CD1c-positive myeloid dendritic cell (primary cell): ENCODE measurements around the gene PSD4.

Experiments used
- DNase-seq: peaks from one replicate; pipeline ENCODE4 v3.0.0-alpha.2; 2016; ENCODE audit errors: extremely low spot score

The PSD4 gene

DNA sequence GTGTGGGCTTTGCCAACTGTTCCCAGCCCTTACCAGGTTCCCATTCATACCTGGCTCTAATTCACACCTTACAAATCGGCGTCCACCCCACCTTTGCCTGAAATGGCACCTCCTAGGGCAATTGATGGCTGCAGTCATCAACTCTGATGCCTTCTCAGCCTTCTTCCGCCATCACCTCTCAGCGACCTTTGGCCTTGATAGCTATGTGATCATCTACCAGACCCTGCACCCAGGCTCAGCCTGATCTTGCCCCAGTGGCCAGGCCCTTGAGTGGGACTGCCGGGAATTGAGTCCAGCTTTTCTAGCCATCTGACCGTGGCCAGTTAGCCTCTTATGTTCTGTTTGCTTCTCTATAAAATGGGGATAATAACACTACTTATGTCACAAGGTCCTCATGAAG is 32.5 kb downstream of the PSD4 start:
- no peak for DNase-seq

DNA sequence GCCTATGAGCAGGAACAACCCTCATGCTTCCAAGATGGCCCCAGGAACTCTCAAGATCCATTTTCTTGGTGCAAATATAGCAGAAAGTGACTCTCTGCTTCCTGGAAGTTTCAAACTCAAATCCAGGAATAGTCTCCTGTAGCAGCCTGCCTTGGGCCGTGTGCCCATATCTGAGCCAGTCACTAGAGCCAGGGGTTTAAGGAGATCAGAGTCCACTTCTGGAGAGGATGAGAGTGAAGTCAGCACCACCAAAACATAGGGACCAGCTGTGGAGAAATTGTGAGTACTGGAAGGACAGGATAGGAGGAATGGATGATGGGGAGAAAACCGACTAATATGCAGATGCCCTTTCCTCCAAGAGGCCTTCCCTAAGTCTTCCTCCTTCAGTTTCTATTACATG is 33.2 kb downstream of the PSD4 start:
- no peak for DNase-seq

DNA sequence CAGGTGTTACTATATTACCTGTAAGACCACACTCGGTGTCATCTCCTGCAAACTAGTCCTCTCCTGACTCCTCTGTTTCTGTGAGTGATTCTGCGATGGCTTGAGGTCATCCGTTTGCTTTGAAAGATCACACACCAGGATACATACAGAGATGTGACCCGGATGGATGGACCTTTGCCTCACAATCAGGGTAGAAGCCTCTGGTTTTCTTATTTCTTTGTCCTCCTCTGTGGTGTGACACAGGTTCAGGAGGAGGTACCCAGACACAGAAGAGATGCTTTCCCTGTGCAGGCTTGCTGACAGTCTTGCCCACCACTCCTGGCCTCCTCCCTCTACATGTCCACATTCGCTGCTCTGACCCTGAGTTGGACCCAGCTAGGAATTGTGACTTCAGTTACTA is 34.6 kb downstream of the PSD4 start:
- no peak for DNase-seq

DNA sequence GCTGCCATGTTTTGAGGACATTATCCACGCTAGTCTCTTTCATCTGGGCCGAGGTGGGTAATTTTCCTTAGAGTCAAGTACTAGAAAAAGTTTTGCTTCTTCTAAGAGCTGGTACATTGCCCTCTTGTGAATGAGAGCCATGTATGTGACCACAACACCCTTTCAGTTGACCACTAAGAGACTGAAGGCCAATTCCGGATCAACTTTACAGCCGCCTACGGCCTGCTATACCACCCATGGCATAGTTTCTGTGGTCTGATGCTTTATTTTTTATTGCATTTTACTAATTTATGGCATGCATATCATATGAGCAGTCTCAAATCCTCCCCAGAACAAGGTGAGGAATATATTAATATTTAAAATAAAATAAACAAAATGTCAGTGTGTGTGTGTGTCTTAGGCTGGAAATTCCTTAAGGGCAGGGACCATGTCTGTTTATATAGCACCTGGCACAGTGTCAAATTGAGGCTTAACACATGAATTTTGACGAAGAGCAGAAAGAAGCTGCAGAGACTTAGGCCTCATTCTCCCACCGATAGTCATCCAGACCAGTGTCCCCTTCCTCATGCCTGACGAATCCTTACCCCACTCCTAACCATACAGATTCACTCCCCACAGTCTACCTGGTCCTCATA is 35.4 kb downstream of the PSD4 start:
- no peak for DNase-seq

DNA sequence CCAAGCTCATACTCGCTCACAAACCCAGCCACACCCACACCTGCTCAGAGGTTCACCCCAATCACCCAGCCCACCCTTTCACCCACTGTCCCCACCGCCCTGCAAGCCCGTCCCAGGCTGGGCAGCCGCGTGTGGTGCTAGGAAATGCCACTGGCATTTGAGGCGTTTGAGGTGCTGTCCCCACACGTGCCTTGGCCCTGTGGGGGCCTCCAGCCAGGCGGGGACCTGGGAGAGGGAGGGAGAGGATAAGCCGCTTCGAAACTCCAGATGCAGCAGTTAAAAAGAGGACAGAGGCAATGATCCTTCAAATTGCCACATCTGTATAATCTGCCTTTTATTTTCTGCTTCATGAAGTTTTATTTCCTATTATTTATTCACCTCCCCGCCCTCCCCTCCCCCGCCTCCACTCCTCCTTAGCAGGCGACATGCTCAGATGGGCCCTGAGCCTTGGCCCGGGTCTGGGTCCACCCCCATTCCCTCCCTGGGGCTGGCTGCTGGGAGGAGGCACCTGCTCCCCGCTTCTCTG is 35.9 kb downstream of the PSD4 start:
- DNase-seq: no peak

DNA sequence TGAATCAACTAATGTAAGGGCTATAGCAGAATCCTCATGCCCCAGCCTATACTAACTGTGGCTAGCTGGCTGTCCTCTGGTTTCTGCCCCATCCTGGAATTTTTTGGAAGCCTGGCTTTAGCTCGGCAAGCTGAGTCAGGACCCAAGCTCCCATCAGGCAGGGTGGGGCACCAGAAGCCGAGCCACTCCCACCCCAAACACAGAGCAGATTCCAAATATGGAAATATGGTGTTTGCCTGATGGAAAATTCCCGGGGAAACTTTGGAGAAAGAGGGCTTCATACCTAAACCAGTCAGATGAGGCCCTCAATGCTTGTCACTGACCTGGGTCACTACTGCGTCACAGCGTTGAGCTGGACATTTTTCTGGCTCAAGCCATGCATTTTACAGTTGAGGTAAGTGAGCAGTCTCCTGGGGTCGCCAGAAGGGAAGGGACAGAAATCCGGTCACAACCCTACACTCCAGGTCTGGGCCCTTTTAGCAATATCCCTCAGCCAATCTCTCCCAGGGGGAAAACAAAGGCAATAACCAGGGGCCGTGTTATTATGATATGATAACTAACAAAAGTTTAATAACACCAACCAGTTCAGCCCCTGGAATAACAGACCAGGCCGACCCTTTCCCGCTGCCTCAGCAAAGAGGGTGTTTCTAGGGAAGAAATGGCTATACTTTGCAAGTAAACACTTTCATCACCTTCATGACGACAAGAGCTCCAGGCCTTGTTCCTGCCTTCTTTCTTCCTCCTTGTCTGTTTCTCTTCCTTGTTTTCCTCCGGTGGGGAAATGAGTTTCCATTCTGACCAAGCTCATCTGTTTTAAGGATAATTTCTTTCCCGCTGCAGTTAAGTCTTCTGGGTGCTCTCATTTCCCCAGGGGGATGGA is 37.7 kb downstream of the PSD4 start:
- peak; percentile 71 for DNase-seq

DNA sequence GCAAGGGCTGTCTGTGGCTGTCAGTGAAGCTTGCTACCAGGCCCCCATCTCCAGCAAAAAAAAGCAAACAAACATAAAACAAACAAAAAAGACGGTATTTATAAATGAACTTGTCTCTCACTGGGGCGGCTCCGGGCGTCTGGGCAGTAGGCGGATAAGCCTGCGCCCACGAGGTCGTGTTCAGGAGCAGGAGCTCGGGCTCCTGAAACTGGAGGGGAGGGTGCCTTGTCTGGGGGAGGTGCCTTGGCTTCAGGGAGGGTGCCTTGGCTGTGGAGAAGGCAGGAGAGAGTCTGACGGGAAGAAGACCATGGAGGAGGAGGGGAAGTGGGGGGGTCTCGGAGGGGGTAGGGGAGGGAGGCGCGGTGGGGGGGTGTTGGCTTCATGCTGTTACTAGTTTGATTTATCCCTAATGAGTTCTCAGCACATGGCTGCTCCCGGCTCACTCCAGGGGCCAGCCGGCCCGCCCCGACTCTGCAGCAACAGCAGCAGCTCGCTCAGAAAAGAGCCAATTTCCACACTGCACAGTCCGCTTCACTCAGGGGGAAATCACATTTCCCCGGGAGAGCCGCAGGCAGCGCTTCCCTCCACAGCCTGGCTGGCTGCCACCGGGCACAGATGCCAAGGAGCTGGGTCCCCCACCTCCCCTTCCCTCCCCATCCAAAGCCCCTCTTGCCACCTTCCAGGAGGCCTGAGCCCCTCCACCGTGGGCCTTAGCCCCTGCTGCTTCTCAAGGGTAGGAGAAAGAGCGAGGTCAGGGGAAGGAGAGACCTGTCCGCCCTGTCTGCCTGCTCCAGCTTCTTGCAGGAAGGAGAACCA is 38.7 kb downstream of the PSD4 start:
- peak; percentile 48 for DNase-seq

DNA sequence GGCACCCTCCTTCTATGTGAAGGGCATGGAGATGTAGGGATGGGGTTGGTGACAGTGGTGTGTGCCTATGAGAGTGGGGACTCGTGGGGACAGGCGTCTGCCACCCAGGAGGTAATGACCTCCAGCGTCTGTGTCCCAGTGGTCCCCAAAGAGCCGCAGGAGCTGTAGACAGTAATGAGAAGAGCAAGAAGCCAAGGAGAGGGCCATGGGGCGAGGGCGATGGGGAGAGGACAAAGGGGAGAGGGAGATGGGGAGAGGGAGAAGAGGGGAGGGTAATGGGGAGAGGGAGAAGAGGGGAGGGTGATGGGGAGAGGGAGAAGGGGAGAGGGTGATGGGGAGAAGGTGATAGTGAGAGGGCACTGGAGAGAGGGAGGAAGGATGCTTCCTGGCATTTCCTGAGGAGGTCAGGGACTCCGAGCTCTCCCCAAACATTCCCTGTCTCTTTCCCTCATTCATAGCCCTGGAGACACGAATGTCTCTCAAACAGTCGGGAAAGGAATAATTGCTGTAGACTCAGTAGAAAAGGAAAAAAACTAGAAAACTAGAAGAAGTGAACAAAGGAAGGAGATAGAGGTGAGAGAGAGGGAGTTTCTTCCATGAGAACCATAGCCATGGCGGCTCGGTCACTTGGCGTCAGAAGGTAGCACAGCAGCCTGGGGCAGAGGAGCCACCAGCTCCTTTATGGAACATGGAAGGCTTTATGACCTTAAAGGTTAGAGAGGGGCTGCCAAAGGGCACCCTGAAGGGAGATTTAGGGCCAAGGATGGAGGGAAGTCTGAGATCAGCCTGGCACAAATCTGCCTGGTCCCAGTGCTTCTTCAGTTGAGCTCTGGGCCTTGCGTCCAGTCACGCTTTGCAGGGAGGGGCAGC is 39.5 kb downstream of the PSD4 start:
- no peak for DNase-seq

DNA sequence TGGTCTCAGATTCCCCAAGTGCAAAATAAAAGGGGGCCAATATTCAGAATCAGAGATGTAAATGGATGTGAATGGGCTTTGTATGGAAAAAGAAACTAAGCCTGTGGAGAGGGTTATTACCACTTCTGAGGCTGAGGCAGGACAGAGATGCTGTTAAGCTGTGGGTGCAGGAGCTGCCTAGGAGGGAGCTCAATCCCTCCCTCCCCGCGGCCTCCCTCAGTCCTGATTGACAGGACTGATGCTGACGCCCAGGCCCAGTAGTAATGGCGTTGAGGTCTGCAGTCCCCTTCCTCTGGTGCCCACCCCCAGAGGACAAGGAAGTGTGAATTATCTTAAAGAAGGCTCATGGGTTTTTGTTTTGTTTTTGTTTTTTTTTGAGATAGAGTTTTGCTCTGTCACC is 40.4 kb downstream of the PSD4 start:
- no peak for DNase-seq

DNA sequence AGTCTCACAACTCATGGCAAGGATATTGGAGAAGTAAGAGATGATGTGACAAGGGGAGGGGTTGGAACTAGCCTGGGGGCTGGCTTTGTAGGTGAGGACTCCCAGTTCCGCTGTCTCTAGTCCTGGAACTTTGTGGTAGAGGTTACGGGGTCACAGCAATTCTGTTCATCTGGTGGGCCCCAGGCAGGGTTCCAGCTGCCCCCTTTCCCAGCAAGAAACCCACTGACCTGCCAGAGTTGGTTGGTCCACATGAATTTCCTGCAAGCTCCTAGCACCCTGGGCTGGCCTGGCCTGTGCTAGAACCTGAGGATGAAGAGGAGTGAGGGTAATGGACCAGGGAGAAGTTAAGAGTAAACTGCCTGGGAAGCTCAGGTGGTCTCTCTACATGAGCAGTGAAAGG is 41.3 kb downstream of the PSD4 start:
- DNase-seq: no peak

DNA sequence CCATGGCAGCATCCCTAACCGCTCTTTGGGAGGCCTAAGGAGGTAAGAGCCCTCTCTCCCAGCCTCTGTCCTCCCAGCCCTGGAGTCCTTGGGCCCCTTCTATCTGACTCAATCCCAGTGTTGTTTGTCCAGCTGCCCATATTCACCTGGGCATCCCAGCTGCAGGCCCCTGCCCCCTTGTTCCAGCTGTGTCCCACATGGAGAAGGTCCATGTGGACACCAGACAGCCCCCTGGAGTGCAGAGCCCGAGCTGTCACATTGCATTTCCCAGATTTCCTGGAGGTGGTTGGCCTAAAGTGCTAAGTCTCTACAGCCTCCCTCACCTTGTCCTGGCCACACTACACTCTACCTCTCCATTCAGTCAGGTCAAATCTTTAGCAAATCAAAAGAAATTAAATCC is 42.5 kb downstream of the PSD4 start:
- DNase-seq: no peak

DNA sequence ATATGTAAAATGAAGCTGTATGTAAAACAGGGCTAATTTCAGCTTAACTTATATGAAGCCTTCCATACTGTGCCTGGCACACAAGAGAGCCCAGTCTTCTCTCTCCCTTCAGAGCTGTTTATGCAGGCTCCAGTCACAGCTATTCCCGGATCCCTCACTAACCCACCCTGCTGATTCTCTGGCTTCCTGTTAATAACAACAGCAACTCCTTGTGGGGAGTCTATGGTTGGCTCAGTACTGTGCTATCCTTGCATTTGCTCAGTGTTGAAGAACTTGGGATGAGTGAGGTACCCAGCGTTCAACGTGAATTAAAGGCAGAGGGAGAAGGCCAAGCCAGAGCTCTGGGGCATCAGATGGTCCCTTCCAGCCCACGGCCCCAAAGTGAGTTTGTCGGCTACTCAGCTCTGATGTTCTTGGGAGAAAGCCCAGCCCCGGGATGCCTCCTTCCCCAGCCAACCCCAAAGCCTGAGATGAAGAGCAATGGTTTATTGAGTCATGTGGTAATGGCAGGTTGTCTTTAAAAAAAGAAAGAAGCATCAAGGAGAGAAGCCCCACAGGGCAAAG is 43.2 kb downstream of the PSD4 start:
- DNase-seq: no peak

DNA sequence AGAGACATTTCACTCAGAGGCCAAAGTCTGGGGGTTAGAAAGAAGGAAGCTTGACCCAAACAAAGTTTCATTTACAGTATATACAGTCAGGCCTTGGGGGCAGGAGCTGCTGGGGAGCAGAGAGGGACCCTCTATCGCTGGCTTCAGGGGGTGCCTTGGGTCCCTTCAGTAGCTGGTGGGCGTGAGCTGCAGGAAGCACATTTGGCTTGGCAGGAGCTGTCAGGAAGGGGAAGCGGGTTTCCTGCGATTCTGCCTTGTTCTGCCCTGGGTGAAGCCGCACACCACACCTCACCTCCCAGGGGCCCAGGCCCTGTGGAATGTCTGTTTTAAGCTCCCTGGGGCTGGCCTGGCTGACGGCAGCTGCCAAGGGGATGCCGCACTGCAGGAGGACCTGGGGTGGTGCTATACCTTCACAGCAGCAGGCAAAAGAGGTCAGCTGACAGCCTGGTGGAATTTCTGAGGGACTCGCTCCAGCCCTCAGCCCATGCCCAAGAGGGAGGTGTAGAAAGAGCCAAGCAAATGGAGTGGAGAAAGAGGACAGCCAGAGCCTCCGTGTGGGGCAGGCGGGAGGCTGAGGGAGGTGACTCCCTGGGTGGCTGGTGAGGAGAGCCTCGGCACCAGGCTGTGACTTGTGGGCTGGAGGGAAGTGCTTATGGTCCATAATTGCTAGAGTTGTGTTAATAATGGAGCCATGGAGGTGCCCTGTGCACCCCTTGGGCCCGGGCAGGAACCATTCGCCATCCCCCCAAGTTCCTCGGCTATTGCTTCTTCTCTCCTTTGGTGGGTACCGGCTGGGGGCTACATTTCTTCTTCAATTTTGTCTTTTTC is 43.9 kb downstream of the PSD4 start:
- DNase-seq: peak; percentile 62

DNA sequence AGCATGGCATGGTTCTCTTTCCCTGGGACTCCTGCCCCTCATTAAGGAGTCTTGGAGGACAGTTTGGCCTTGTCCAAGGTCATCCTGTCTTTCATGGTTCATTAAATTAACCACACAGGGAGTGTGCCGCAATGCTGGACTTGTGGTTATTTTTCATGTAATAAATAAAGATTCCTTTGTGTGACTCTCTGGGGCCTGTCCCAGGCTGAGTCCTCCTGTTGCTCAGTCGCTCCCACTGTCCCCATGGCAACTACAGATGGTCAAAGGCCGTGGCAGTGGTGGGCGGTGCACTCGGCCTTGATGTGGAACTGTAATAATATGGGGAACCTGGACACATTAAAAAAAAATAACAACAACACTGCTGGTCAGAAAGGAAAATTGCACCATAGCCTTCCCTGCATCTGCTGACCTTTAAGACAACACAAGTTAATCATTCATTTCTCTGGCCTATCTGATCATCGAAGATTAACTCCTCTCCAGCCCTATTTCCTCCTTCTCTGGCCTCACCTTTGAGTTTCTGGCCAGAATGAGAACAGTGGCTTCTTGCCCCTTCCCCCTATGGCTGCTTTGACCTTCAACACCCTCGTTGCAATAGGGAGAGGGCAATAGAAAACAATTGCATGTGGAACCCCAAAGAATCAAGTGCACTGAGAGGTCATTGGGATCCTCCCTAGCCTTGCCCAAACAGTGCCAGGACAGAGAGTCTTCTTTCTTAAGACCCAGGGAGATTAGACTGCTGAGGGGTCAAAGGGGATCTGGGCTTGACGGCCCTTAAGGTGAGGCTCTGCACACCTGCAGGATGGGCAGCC is 44.7 kb downstream of the PSD4 start:
- peak; percentile 95 for DNase-seq

DNA sequence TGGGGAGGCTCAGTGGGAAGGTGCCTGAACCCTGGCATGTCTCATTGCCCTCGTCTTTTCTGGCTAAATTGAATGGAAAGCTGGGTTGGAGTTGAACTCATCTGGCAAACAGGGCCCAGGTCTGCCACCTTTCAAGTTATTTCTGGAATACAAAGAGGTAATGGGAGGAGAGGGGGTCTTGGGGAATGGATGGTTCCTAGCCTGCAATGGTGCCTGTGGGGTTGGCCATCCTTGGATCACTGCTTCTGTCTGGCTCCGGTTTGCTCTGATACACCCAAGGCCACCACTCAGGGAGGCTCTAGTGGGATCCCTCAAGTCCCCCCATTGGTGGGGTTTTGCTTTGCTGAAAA is 45.3 kb downstream of the PSD4 start:
- no peak for DNase-seq

DNA sequence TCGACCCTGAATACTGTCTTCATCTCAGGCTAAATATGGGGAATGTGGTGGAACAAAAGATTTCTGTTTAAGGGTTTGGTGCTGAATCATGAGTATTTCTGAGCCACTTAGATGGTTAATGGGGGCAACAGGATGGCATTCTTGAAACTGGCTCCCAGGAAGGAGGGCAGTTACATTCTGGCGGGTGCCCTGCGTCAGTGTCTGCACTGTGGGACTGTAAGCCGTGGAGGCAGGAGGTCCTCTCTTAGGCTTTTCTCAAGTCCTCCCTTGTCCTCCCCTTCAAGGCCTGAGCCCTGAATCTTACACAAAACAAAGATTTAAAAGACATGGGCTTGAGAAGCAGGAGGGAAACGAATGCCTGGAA is 45.7 kb downstream of the PSD4 start:
- no peak for DNase-seq

DNA sequence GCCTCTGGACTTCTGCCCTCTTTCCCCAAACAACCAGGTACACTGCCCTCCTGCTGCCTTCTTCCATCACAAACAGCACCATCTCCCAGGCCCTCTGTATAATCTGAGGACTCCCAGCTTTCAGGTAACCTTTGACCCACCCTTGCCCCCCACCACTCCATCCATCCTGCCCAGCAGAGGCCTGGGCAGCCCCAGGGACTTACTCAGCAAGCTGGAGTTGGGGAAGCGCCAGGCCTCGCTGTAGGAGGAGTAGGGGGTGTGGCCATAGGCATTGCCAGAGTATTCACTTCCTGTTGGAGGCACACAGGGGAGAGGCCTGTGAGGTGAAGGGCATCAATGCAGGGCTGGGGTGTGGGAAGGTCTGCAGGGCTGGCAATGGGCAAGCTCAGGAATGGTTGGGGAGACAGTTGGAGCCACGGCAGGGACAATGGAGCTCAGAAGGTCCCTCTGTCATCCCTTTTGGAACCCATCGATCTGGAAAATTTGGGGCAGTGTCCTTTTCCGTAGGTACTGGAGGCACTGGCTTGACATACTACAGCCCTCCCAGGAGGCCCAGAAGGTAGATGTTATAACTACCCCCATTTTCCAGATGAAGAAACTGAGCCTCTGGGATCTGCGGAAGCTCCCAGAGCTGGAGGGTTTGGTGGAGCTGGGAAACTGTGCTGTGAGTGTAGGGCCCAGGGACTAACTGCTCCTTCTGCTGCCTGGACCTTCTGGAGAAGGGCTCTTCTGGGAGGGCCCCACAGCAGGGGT is 46.3 kb downstream of the PSD4 start:
- peak; percentile 82 for DNase-seq

DNA sequence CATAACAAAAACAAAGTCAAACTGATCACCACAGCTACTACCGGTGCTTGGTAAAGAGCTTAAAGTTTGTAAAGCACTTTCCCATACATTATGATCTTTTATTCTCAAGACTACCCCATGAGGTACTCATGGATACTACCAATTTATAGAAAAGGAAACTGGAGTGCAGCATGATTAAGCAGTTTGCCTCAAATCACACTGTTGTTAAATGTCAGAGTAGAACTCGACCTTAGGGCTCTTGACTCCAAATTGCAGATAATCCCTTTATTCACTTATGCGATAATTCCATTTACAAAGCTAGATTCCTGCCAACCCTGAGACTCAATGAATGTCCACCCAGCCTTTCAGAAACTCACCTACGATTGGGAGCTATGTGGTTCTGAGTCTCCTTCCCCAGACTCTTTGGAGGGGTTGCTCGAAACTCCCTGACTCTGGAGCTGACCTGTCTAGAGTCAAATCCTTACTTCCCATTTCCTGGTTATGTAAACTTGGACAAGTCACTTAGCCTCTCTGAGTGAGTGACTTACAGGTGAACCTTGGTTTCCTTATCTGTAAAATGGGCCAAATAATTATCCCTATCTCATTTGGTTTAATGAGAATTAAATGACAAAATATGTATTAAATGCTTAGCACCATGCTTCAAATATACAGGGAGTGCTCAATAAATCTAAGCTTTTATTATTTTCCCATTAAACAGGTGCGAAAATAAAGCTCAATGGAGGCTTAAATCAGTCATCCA is 47.4 kb downstream of the PSD4 start:
- DNase-seq: no peak
